Heart left ventricle (tissue), 13 donors: ENCODE results near the gene ADARB1.

Source experiments
- CTCF ChIP-seq, 12 donors: fragments of 200-600 bp; sonication (generic) in 4 of 12; IDR thresholded peaks; one replicate each; pipeline versions ENCODE4 v1.5.0 to v1.8.0; 2018 to 2022; ENCODE audit warnings: antibody characterized with exemption in 12 of 12, mild to moderate bottlenecking in 5 of 12
- POLR2A ChIP-seq, 2 donors: fragments of 450-650 bp; IDR thresholded peaks; one replicate each; pipeline ENCODE4 v1.6.1; 2017; ENCODE audit warnings: antibody characterized with exemption in 2 of 2, mild to moderate bottlenecking in 2 of 2, moderate library complexity in 2 of 2
- donor health status: ischemic (EF 13 %, LVEDD 7.1; RV severe dilation, severe dysfunction).
- donor health status: DM: no; HTN: yes; CAD: no.
- donor health status: DM: no; HTN: no; CAD: no.
- donor health status: ischemic (EF 25% LVEDD 6.9; RV normal size, moderate dysfunction).
- donor health status: ischemic (EF 25% LVEDD 5.7; RV mildly dilated, moderate dysfunction).
- donor health status: ischemic (EF 35%, LVEDD 5.7; RV mildly dilated, moderate dysfunction).
- donor health status: nonischemic (EF 11% LVEDD 7.7; RV severe dilation, severe dysfunction).
- donor health status: DM: yes; HTN: yes; CAD: no.
- donor health status: PGD.
- donor health status: ischemic (EF 29% LVEDD 5.4; RV normal size, mild dysfunction).
- donor health status: nonischemic (EF 23%, LVEDD 6.1; RV moderate dilation, normal function).

DNA sequence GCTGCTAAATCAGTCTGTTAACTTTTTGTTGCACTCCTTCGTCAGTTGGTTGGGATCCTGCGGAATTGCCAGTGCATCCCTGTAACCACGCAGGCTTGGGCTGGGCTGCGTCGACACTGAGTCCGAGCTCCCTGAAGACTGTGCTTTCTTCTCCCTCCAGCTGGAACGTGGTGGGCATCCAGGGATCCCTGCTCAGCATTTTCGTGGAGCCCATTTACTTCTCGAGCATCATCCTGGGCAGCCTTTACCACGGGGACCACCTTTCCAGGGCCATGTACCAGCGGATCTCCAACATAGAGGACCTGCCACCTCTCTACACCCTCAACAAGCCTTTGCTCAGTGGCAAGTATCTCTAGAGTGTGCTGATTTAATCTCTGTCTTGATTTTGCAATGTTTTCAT is 130.0 kb downstream of the ADARB1 start:
- TF ChIP-seq CTCF (IDR thresholded peaks at IDR 0.05) (no peak), POLR2A (IDR thresholded peaks at IDR 0.05) (no peak)
